ENCODE data around the gene CD28. TPM values are rescaled to one million over a fixed set of nuclear protein-coding genes. Genes with fewer than 3 reads are reported as not detected.

Gene CD28
- total RNA-seq, 1 donor from 2014 or later = 2.7 TPM

DNA sequence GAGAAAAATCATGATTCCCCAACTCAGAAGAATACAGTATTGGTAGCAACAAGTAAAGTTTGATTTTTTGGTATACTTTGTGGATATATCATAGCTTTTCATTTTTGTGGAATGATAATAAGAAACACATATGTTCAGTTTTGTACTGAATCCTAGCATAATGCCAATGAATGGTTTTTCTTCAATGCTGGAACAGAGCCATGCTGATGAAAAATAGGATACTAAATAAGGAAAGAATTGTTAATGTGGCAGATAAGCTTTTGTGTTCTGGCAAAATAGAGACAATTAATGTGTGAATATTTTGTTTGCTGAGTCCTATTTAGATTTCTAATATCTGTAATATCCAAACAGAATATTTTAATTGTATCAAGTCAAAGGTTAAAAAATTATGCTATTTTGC, 21.9 kb downstream of the CD28 start:
- no peak overlapping the region for H3K4me3 ChIP-seq
- no peaks in the 10 kb centered on the region for H3K9me3 ChIP-seq
- intact Hi-C loops (cut with DNase I) = no loop called here
- H3K27me3 ChIP-seq = no peaks in the 10 kb centered on the region
- H3K27ac ChIP-seq = no peak overlapping the region
- TF ChIP-seq POLR2AphosphoS5 (IDR thresholded peaks at IDR 0.05; ENCODE audit: insufficient read depth in 1 of 2, low read depth in 1 of 2) (no peak), POLR2A (IDR thresholded peaks at IDR 0.05) (no peak)
- TF ChIP-seq, protein P1, sequence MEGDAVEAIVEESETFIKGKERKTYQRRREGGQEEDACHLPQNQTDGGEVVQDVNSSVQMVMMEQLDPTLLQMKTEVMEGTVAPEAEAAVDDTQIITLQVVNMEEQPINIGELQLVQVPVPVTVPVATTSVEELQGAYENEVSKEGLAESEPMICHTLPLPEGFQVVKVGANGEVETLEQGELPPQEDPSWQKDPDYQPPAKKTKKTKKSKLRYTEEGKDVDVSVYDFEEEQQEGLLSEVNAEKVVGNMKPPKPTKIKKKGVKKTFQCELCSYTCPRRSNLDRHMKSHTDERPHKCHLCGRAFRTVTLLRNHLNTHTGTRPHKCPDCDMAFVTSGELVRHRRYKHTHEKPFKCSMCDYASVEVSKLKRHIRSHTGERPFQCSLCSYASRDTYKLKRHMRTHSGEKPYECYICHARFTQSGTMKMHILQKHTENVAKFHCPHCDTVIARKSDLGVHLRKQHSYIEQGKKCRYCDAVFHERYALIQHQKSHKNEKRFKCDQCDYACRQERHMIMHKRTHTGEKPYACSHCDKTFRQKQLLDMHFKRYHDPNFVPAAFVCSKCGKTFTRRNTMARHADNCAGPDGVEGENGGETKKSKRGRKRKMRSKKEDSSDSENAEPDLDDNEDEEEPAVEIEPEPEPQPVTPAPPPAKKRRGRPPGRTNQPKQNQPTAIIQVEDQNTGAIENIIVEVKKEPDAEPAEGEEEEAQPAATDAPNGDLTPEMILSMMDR (IDR thresholded peaks at IDR 0.05) = no peak
- H3K36me3 ChIP-seq = no peaks in the 10 kb centered on the region
- no peak for DNase-seq (ENCODE audit: extremely low spot score in 2 of 2)
- H3K4me1 ChIP-seq = no peaks in the 10 kb centered on the region

DNA sequence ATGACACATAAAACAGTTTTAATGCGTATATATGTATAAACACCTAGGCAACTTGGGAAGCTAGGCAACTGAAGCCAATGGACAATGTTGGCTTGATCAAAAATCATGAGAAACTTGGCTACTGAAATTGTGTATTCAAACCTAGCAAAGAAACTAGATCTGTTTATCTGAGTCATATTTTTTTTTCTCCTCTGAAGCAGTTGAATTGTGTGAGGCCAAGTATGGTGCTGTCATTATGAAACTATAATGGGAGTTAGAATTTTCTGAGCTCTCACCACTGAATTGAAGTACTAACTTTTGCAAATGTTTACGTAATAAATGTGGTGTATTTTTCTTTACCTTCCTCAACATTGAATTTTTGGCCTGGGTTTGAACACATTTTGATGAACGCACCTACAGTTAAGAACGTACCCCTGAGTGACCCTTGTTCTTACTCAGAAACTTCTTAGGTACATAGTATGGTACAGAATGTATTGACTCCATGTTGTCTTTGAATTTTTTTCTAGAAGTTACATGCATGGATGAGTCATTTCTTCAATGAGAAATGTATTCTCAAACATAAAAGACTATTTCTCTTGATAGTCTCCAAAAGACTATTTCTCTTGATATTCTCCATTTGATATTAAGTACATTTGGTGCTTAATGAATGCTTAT, 23.8 kb downstream of the CD28 start:
- Histone ChIP-seq H3K4me3 (no peak overlapping the region), H3K9me3 (no peaks in the 10 kb centered on the region), H3K4me1 (no peaks in the 10 kb centered on the region), H3K27ac (no peak overlapping the region), H3K27me3 (no peaks in the 10 kb centered on the region), H3K36me3 (no peaks in the 10 kb centered on the region)
- DNase-seq (ENCODE audit: extremely low spot score in 2 of 2) = no peak
- TF ChIP-seq, protein P1 (IDR thresholded peaks at IDR 0.05) = no peak
- TF ChIP-seq POLR2A (IDR thresholded peaks at IDR 0.05) = no peak
- TF ChIP-seq POLR2AphosphoS5 (IDR thresholded peaks at IDR 0.05; ENCODE audit: insufficient read depth in 1 of 2, low read depth in 1 of 2) = no peak
- intact Hi-C loops (cut with DNase I) = no loop called here

DNA sequence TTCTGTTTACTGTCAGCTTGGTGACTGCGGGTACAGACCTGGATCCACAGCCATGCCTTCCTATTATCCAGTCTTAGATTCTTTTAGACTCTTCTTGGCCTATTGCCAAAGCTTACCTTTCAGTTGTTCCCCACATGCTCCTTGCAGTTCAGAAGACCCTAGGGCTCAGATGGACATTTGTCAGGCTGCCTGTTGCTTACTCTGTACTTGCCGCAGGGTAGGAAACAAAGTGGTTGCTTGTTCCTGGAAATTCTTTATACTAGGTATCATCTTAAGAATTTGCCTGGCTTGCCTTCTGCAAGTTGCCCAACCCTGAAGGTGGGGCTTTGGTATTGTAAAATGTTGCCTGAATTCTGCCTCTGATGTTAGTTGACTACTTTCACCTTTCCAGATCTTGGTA, 24.4 kb downstream of the CD28 start:
- Histone ChIP-seq H3K4me3 (no peak overlapping the region), H3K9me3 (no peaks in the 10 kb centered on the region), H3K4me1 (no peaks in the 10 kb centered on the region), H3K27ac (no peak overlapping the region), H3K36me3 (no peaks in the 10 kb centered on the region), H3K27me3 (no peaks in the 10 kb centered on the region)
- intact Hi-C loops (cut with DNase I) = no loop called here
- DNase-seq (ENCODE audit: extremely low spot score in 2 of 2) = no peak
- no peak for TF ChIP-seq POLR2A (IDR thresholded peaks at IDR 0.05)
- TF ChIP-seq, protein P1 (IDR thresholded peaks at IDR 0.05) = no peak
- no peak for TF ChIP-seq POLR2AphosphoS5 (IDR thresholded peaks at IDR 0.05; ENCODE audit: insufficient read depth in 1 of 2, low read depth in 1 of 2)

DNA sequence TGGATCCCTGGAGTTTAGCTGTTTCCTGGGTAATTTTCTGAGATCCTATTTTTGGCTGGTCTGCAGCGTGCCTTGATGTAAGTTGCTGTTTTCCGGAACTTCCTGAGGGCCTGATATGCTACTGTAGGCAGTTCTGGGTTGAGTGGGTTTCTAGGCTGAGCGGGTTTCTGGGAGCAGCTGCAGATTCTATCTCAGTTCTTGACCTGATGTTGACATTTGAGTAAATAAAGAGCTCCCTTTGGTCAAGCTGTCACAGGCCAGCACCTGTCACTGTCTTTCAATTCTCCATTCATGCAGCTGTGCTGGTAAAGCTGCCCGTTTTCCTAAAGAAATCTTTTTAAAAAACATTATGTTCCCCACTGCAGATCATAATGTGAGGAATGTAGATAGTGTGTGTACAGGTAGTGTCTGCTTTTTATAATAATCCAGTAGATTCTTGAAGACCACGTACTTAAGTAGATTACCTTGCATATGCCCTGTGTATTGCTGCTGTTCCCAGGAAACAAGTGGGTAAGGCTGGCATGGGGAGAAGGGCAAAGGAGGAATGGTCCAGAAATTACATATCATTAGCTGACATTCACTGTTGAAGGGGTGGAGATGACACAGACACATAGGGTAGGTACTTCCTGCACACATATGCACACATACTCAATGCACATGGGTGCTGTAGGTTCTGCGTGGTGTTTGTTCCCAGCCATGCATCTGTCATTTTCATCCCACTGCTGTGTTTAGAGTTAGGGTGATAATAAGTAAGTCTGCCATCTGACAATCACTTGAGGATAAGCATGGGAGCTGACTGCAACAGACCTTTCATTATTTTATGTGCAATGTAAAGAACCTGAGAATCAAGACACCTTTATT, 25.9 kb downstream of the CD28 start:
- DNase-seq (ENCODE audit: extremely low spot score in 2 of 2) = no peak
- no peaks in the 10 kb centered on the region for H3K9me3 ChIP-seq
- no peaks in the 10 kb centered on the region for H3K4me1 ChIP-seq
- H3K27ac ChIP-seq = no peak overlapping the region
- H3K4me3 ChIP-seq = no peak overlapping the region
- no peaks in the 10 kb centered on the region for H3K36me3 ChIP-seq
- TF ChIP-seq POLR2A (IDR thresholded peaks at IDR 0.05) (no peak), POLR2AphosphoS5 (IDR thresholded peaks at IDR 0.05; ENCODE audit: insufficient read depth in 1 of 2, low read depth in 1 of 2) (no peak)
- TF ChIP-seq, protein P1 (IDR thresholded peaks at IDR 0.05) = no peak
- H3K27me3 ChIP-seq = no peaks in the 10 kb centered on the region
- intact Hi-C loops (cut with DNase I) = no loop called here

Measured in vagina (tissue), 2 donors.